Activated CD8-positive, alpha-beta T cell treated with anti-CD3 and anti-CD28 coated beads, Interleukin-2, amount 10 ng/mL, durations not matched to agents 7 days and 5 days (primary cell): ENCODE results near the gene FAF1. TPM values are rescaled to one million over a fixed set of nuclear protein-coding genes. Genes with fewer than 3 reads are reported as not detected.
"Not testable (repeated sequence)": the region's sequence is repeated elsewhere in the genome, so short reads cannot be mapped to it uniquely, and the experiment has no call there.

Source experiments
- ATAC-seq: fragments of 150-1000 bp; cut with Tn5 transposase; one replicate; pipeline ENCODE4 v1.10.0; 2021; ENCODE audit warnings: moderate library complexity
- CTCF ChIA-PET: fragments of 350-600 bp; sonication (Branson Sonifier 250); formaldehyde crosslinking; loops from one replicate; lab custom pipeline; 2021; ENCODE audit warnings: antibody characterized with exemption; lab: Charles Lee
- POLR2A ChIA-PET: fragments of 350-600 bp; sonication (Branson Sonifier 250); formaldehyde crosslinking; loops from one replicate; lab custom pipeline; 2021; ENCODE audit warnings: antibody characterized with exemption; lab: Charles Lee
- DNase-seq: peaks from one replicate; pipeline ENCODE4 v3.0.0-alpha.2; 2020
- H3K27ac Mint-ChIP-seq: one replicate; pipeline ENCODE4 v1.8.0; 2021; ENCODE audit warnings: mild to moderate bottlenecking, mixed read lengths
- H3K27me3 Mint-ChIP-seq: one replicate; pipeline ENCODE4 v1.8.0; 2021; ENCODE audit warnings: low read depth, mixed read lengths
- H3K36me3 Mint-ChIP-seq: one replicate; pipeline ENCODE4 v1.8.0; 2021; ENCODE audit warnings: low read depth, mixed read lengths
- H3K4me1 Mint-ChIP-seq: one replicate; pipeline ENCODE4 v1.8.0; 2021; ENCODE audit warnings: low read depth, mixed read lengths
- H3K4me3 Mint-ChIP-seq: one replicate; pipeline ENCODE4 v1.8.0; 2021; ENCODE audit warnings: mild to moderate bottlenecking, mixed read lengths
- H3K9me3 Mint-ChIP-seq: one replicate; pipeline ENCODE4 v1.8.0; 2022; ENCODE audit warnings: mixed read lengths; ENCODE audit not compliant: insufficient read depth
- total RNA-seq, 2 experiments: library from RNA; stranded (reverse); gene quantifications; one replicate each; pipeline ENCODE4 v1.2.3, GENCODE V29; 2021

The FAF1 gene
- total RNA-seq, 2 experiments from 2014 or later = 95.6 to 104 TPM

DNA sequence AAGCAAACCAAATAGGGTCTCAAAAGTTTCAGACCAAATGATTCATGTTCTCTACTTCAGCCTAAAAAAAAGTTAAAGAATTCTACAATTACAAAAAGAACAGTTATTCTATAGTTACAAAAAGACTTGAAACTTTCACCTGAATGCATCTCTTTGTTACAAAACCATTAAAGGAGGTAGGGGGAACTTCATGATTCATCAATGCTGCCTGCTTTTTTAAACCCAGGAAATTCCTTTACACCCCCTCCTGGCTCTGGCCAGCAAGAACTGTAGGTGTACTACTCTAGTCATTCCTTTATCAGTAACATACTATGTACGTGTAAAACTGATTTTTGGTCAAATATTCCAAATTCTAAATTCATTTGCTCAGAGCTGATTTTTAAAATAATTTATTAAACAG is 5.0 kb downstream of the FAF1 start:
- Mint-ChIP-seq H3K9me3 (no peaks in the 10 kb centered on the region), H3K4me3 (no peak overlapping the region), H3K27me3 (no peaks in the 10 kb centered on the region), H3K4me1 (peaks cover 20% of the 10 kb centered on the region), H3K36me3 (peaks cover 18% of the 10 kb centered on the region), H3K27ac (no peak overlapping the region)
- ATAC-seq = no peak
- ChIA-PET POLR2A (no interaction called here), CTCF (no interaction called here)
- no peak for DNase-seq

DNA sequence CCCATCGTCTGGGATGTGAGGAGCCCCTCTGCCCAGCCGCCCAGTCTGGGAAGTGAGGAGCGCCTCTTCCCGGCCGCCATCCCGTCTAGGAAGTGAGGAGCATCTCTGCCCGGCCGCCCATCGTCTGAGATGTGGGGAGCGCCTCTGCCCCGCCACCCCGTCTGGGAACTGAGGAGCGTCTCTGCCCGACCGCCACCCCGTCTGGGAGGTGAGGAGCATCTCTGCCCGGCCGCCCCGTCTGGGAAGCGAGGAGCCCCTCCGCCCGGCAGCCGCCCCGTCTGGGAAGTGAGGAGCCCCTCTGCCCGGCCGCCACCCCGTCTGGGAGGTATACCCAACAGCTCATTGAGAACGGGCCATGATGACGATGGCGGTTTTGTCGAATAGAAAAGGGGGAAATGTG is 7.5 kb downstream of the FAF1 start:
- ATAC-seq, H3K4me3 Mint-ChIP-seq, H3K27me3 Mint-ChIP-seq, DNase-seq, H3K27ac Mint-ChIP-seq, POLR2A ChIA-PET, CTCF ChIA-PET, H3K9me3 Mint-ChIP-seq: not testable (repeated sequence)
- peaks cover 17% of the 10 kb centered on the region for H3K4me1 Mint-ChIP-seq
- peaks cover 22% of the 10 kb centered on the region for H3K36me3 Mint-ChIP-seq

GRCh38 chr1:50950396-50950795 is 9.7 kb downstream of the FAF1 start:
- H3K27ac Mint-ChIP-seq = no peak overlapping the region

DNA sequence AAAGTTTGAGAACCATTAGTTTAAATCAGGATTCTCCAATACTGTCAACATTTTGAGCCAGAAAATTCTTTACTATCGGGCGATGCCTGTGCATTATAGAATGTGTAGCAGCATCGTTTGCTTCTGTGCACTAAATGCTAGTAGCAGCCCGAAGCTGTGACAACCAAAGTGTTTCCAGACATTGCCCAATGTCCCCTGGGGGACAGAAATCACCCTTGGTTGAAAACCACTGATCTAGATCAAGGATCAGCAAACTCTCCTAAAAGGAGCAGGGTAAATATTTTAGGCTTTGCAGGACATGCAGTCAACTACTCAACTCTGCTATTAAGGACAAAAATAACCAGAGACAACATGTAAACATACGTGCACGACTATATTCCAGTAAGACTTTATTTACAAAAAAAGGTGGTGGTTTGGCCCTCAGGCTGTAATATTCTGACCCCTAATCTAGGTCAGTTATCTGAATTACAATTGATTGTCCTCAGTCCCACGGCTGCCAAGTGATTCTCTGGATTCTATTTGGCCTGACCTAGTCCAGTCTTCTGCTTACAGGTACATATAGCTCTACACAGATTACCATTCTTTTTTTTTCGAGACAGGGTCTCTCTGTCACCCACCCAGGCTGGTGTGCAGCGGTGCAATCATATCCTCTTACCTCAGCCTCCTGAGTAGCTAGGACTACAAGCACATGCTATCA is 10.6 kb downstream of the FAF1 start:
- ChIA-PET CTCF (no interaction called here), POLR2A (interaction anchor here (0.6 to 1.0 kb wide), 3 partner anchors 28 to 780 kb away, joined by 3 to 4 read pairs (median 4); no protein-coding TSS in a partner anchor)
- peaks cover 38% of the 10 kb centered on the region for H3K36me3 Mint-ChIP-seq
- no peak overlapping the region for H3K27ac Mint-ChIP-seq
- no peak overlapping the region for H3K4me3 Mint-ChIP-seq
- no peaks in the 10 kb centered on the region for H3K27me3 Mint-ChIP-seq
- DNase-seq = no peak
- no peaks in the 10 kb centered on the region for H3K9me3 Mint-ChIP-seq
- no peak for ATAC-seq
- peaks cover 14% of the 10 kb centered on the region for H3K4me1 Mint-ChIP-seq

More at GRCh38 chr1:50950396-50950795, 9.7 kb downstream of the FAF1 start:
- ChIA-PET CTCF (interaction anchor here (1.4 kb wide), 1 partner anchor 21 kb away, joined by 4 read pairs; no protein-coding TSS in a partner anchor), POLR2A (interaction anchor here (0.6 kb wide), 1 partner anchor 330 kb away, joined by 4 read pairs; no protein-coding TSS in a partner anchor)
- H3K27me3 Mint-ChIP-seq = no peaks in the 10 kb centered on the region
- H3K4me3 Mint-ChIP-seq = no peak overlapping the region
- DNase-seq (no peak), ATAC-seq (no peak)
- H3K36me3 Mint-ChIP-seq = peaks cover 32% of the 10 kb centered on the region
- H3K4me1 Mint-ChIP-seq = peaks cover 20% of the 10 kb centered on the region
- no peaks in the 10 kb centered on the region for H3K9me3 Mint-ChIP-seq

DNA sequence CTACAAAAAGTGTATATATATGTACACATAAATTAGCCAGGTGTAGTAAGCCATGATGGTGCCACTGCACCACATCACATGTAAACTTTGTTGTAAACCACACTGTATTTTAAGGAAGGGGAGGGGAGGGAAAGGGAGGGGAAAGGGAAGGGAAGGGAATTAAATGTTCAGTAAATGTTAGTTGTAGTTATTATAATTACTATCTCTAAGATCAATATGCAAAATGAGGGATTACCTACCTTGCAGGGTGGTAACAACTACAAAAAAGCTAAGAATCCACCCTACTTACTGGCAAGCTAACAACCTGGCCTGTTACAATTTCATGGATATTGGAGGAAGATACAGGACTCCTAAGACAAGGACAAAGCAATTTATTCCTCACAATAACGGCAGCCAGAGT is 17.7 kb downstream of the FAF1 start:
- no peak for ATAC-seq
- peaks cover 30% of the 10 kb centered on the region for H3K36me3 Mint-ChIP-seq
- CTCF ChIA-PET = interaction anchor here (0.6 to 1.4 kb wide), 2 partner anchors 12 to 250 kb away, joined by 3 to 5 read pairs; no protein-coding TSS in a partner anchor
- H3K9me3 Mint-ChIP-seq = no peaks in the 10 kb centered on the region
- no peak overlapping the region for H3K4me3 Mint-ChIP-seq
- H3K27me3 Mint-ChIP-seq = no peaks in the 10 kb centered on the region
- peaks cover 15% of the 10 kb centered on the region for H3K4me1 Mint-ChIP-seq
- POLR2A ChIA-PET = no interaction called here
- no peak for DNase-seq
- no peak overlapping the region for H3K27ac Mint-ChIP-seq

- H3K9me3 Mint-ChIP-seq = no peaks in the 10 kb centered on the region
These were observed 19.8 kb downstream of the FAF1 start for GRCh38 chr1:50940291-50940690.

GRCh38 chr1:50936321-50936720 is 23.7 kb downstream of the FAF1 start:
- ChIA-PET POLR2A (no interaction called here), CTCF (interaction anchor here (1.5 kb wide), 1 partner anchor 253 kb away, joined by 5 read pairs; no protein-coding TSS in a partner anchor)
- H3K4me1 Mint-ChIP-seq = peaks cover under 1% of the 10 kb centered on the region
- DNase-seq (no peak), ATAC-seq (no peak)
- peaks cover 3% of the 10 kb centered on the region for H3K36me3 Mint-ChIP-seq
- no peaks in the 10 kb centered on the region for H3K9me3 Mint-ChIP-seq
- no peaks in the 10 kb centered on the region for H3K27me3 Mint-ChIP-seq
- H3K4me3 Mint-ChIP-seq = no peak overlapping the region
- no peak overlapping the region for H3K27ac Mint-ChIP-seq

More at GRCh38 chr1:50940291-50940690, 19.8 kb downstream of the FAF1 start:
- H3K36me3 Mint-ChIP-seq = peaks cover 16% of the 10 kb centered on the region
- H3K4me1 Mint-ChIP-seq = peaks cover 10% of the 10 kb centered on the region
- ChIA-PET POLR2A (no interaction called here), CTCF (interaction anchor here (1.8 kb wide), 1 partner anchor 11 kb away, joined by 10 read pairs; no protein-coding TSS in a partner anchor)
- H3K27me3 Mint-ChIP-seq = no peaks in the 10 kb centered on the region
- ATAC-seq = no peak
- DNase-seq = no peak
- H3K4me3 Mint-ChIP-seq = no peak overlapping the region
- H3K27ac Mint-ChIP-seq = no peak overlapping the region

DNA sequence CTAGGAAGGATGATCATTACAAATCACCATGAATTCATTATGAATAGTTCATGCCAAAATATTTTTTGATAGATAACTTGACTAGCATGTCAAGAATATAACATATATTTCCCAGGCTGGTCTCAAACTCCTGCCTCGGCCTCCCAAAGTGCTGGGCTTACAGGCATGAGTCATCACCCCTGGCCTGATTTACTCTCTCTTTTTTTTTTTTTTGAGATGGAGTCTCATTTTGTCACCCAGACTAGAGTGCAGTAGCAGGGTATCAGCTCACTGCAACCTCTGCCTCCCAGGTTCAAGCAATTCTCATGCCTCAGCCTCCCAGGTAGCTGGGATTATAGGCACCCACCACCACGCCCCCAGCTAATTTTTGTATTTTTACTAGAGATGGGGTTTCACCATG is 24.8 kb downstream of the FAF1 start:
- H3K4me1 Mint-ChIP-seq, H3K9me3 Mint-ChIP-seq, DNase-seq, H3K27me3 Mint-ChIP-seq, ATAC-seq, POLR2A ChIA-PET, H3K36me3 Mint-ChIP-seq, H3K27ac Mint-ChIP-seq, H3K4me3 Mint-ChIP-seq: not testable (repeated sequence)
- CTCF ChIA-PET = interaction anchor here (1.5 kb wide), 1 partner anchor 254 kb away, joined by 5 read pairs; no protein-coding TSS in a partner anchor

GRCh38 chr1:50934838-50935237 is 25.2 kb downstream of the FAF1 start:
- H3K27ac Mint-ChIP-seq = no peak overlapping the region
- H3K36me3 Mint-ChIP-seq = peaks cover 3% of the 10 kb centered on the region
- ChIA-PET CTCF (no interaction called here), POLR2A (no interaction called here)
- ATAC-seq (no peak), DNase-seq (no peak)
- H3K9me3 Mint-ChIP-seq = no peaks in the 10 kb centered on the region
- H3K4me1 Mint-ChIP-seq = peaks cover 10% of the 10 kb centered on the region
- no peaks in the 10 kb centered on the region for H3K27me3 Mint-ChIP-seq
- H3K4me3 Mint-ChIP-seq = no peak overlapping the region

- H3K9me3 Mint-ChIP-seq, H3K4me3 Mint-ChIP-seq, POLR2A ChIA-PET, H3K27ac Mint-ChIP-seq, H3K27me3 Mint-ChIP-seq, CTCF ChIA-PET, H3K36me3 Mint-ChIP-seq, ATAC-seq, DNase-seq: not testable (repeated sequence)
- H3K4me1 Mint-ChIP-seq = peaks cover 10% of the 10 kb centered on the region
These were observed 26.3 kb downstream of the FAF1 start for GRCh38 chr1:50933770-50934169.

- DNase-seq, H3K36me3 Mint-ChIP-seq, H3K27me3 Mint-ChIP-seq, POLR2A ChIA-PET, ATAC-seq, H3K4me3 Mint-ChIP-seq, H3K9me3 Mint-ChIP-seq, H3K27ac Mint-ChIP-seq: not testable (repeated sequence)
- CTCF ChIA-PET = interaction anchor here (1.3 kb wide), 1 partner anchor 10 kb away, joined by 3 read pairs; no protein-coding TSS in a partner anchor
- peaks cover 10% of the 10 kb centered on the region for H3K4me1 Mint-ChIP-seq
These were observed 28.0 kb downstream of the FAF1 start for GRCh38 chr1:50932043-50932442.
